Stomach (tissue), 9 donors: ENCODE data around the gene TDRKH. TPM values are rescaled to one million over a fixed set of nuclear protein-coding genes. Genes with fewer than 3 reads are reported as not detected.
"Not testable (repeated sequence)": the region's sequence is repeated elsewhere in the genome, so short reads cannot be mapped to it uniquely, and the experiment has no call there.

Experiments
- DNase-seq, 2 donors: peaks; one replicate each; pipeline versions ENCODE4 v3.0.0 to v3.0.0-alpha.2; 2013 to 2019
- H3K27ac ChIP-seq, 5 donors: fragments of 200-600 bp in 4 of 5; sonication (generic) in 4 of 5; one replicate each; pipeline ENCODE4 v1.5.1; 2013 to 2019; ENCODE audit warnings: mild to moderate bottlenecking in 1 of 5, moderate library complexity in 1 of 5
- H3K27me3 ChIP-seq, 3 donors: fragments of 200-600 bp; sonication (generic); one replicate each; pipeline ENCODE4 v1.5.1; 2017 to 2019; ENCODE audit warnings: mixed run types in 1 of 3
- H3K36me3 ChIP-seq, 4 donors: fragments of 200-600 bp; sonication (generic); 1 replicate in 3 of 4; 2 replicates in 1 of 4; pipeline ENCODE4 v1.5.1; 2016 to 2019
- H3K4me1 ChIP-seq, 4 donors: fragments of 200-600 bp; sonication (generic); one replicate each; pipeline ENCODE4 v1.5.1; 2016 to 2019
- H3K4me3 ChIP-seq, 4 donors: fragments of 200-600 bp; sonication (generic) in 3 of 4; one replicate each; pipeline ENCODE4 v1.5.1; 2016 to 2019; ENCODE audit warnings: mild to moderate bottlenecking in 1 of 4
- H3K9me3 ChIP-seq, 4 donors: fragments of 200-600 bp; sonication (generic); one replicate each; pipeline ENCODE4 v1.5.1; 2016 to 2019
- CTCF ChIP-seq, 7 experiments: fragments of 450-650 bp in 4 of 7; fragments of 200-600 bp in 3 of 7; sonication (generic) in 3 of 7; IDR thresholded peaks; one replicate each; pipeline ENCODE4 v1.5.1; 2016 to 2019; ENCODE audit warnings: antibody characterized with exemption in 7 of 7, control low read depth in 2 of 7, mild to moderate bottlenecking in 1 of 7
- EP300 ChIP-seq: sonication (generic); formaldehyde crosslinking; IDR thresholded peaks from one replicate; pipeline ENCODE4 v1.6.1; 2017; ENCODE audit warnings: antibody characterized with exemption
- POLR2A ChIP-seq, 4 donors: fragments of 450-650 bp; IDR thresholded peaks; one replicate each; pipeline ENCODE4 v1.6.1; 2016; ENCODE audit warnings: antibody characterized with exemption in 4 of 4, control low read depth in 2 of 4, mild to moderate bottlenecking in 1 of 4, moderate library complexity in 1 of 4
- POLR2AphosphoS5 ChIP-seq, 3 donors: sonication (generic); formaldehyde crosslinking; IDR thresholded peaks; one replicate each; pipeline ENCODE4 v1.6.1; 2016; ENCODE audit warnings: antibody characterized with exemption in 3 of 3
- WGBS, 5 donors: extraction: QIAGEN DNeasy Blood & Tissue Kit in 3 of 5; methylation state at CpG; one replicate each; pipeline versions ENCODE4 v1.1.5 to v1.1.7; 2013 to 2018; 5-methylcytosine and 5-hydroxymethylcytosine counted together
- intact Hi-C: fragments of 100-400 bp; cut with DNase I; formaldehyde crosslinking; loops from one replicate; pipeline ENCODE4 v1.15.1; 2023; ENCODE audit warnings: low total_unique reads
- polyA plus RNA-seq, 3 donors: library from polyadenylated mRNA; stranded (reverse); fragments of 200-250 nt; gene quantifications; one replicate each; pipeline ENCODE4 v1.2.3, GENCODE V29; 2013
- total RNA-seq, 5 donors: library from RNA; depleted of rRNA; stranded (reverse); fragments of >200 nt; gene quantifications; one replicate each; pipeline versions ENCODE4 v1.1.0 to v1.2.3, GENCODE V29; 2014 to 2016
- donor health status: healthy with polysubstance abuse.
- donor health status: Bipolar disorder and iron deficiency.
- donor health status: healthy.

The TDRKH gene
- total and polyA plus RNA-seq, 8 donors: 0.29 to 30.4 (median 2.5) TPM

GRCh38 chr1:151776665-151777062 is 13.6 kb downstream of the TDRKH start:
- DNase-seq: no peak
- WGBS, 5 donors: 78 to 95% (median 88%) methylated on average over 3 of the region's 3 CpGs
- H3K9me3 ChIP-seq: no peaks in the 10 kb centered on the region
- H3K4me1 ChIP-seq: no peaks in the 10 kb centered on the region
- intact Hi-C loops: no loop called here
- no peak overlapping the region for H3K4me3 ChIP-seq
- H3K36me3 ChIP-seq: peaks cover 10 to 85% (median 74%) of the 10 kb centered on the region in 4 donors
- no peak overlapping the region for H3K27ac ChIP-seq
- no peaks in the 10 kb centered on the region for H3K27me3 ChIP-seq
- TF ChIP-seq POLR2AphosphoS5 (IDR thresholded peaks at IDR 0.05) (no peak), CTCF (IDR thresholded peaks at IDR 0.05) (no peak), EP300 (no peak), POLR2A (IDR thresholded peaks at IDR 0.05) (no peak)

GRCh38 chr1:151775894-151776664 is 14.2 kb downstream of the TDRKH start:
- H3K27me3 ChIP-seq: no peaks in the 10 kb centered on the region
- no peaks in the 10 kb centered on the region for H3K4me1 ChIP-seq
- no peak for TF ChIP-seq POLR2AphosphoS5 (IDR thresholded peaks at IDR 0.05)
- TF ChIP-seq POLR2A (IDR thresholded peaks at IDR 0.05): no peak
- no peak for TF ChIP-seq EP300
- TF ChIP-seq CTCF (IDR thresholded peaks at IDR 0.05): no peak
- 86 to 96% (median 93%) methylated on average over 7 of the region's 7 CpGs for WGBS, 5 donors
- H3K36me3 ChIP-seq: peaks cover 10 to 81% (median 71%) of the 10 kb centered on the region in 4 donors
- DNase-seq: no peak
- no peak overlapping the region for H3K4me3 ChIP-seq
- H3K27ac ChIP-seq: no peak overlapping the region
- intact Hi-C loops: no loop called here
- H3K9me3 ChIP-seq: no peaks in the 10 kb centered on the region

GRCh38 chr1:151774256-151774922 is 15.9 kb downstream of the TDRKH start:
- Histone ChIP-seq H3K27ac (no peak overlapping the region), H3K9me3 (no peaks in the 10 kb centered on the region), H3K4me3 (no peak overlapping the region), H3K36me3 (peaks cover 10 to 64% (median 59%) of the 10 kb centered on the region in 4 donors), H3K27me3 (no peaks in the 10 kb centered on the region), H3K4me1 (no peaks in the 10 kb centered on the region)
- intact Hi-C loops: no loop called here
- TF ChIP-seq EP300: no peak
- no peak for TF ChIP-seq POLR2A (IDR thresholded peaks at IDR 0.05)
- no peak for TF ChIP-seq POLR2AphosphoS5 (IDR thresholded peaks at IDR 0.05)
- TF ChIP-seq CTCF (IDR thresholded peaks at IDR 0.05): no peak
- no peak for DNase-seq
- WGBS, 5 donors: 65 to 89% (median 73%) methylated on average over 3 of the region's 3 CpGs

- 75 to 87% (median 82%) methylated on average over 5 of the region's 5 CpGs for WGBS, 5 donors
- intact Hi-C loops: no loop called here
- Histone ChIP-seq H3K27ac (no peak overlapping the region), H3K27me3 (no peaks in the 10 kb centered on the region), H3K36me3 (peaks cover 10 to 59% (median 52%) of the 10 kb centered on the region in 4 donors), H3K4me1 (no peaks in the 10 kb centered on the region), H3K9me3 (no peaks in the 10 kb centered on the region), H3K4me3 (no peak overlapping the region)
- no peak for DNase-seq
- TF ChIP-seq CTCF (IDR thresholded peaks at IDR 0.05) (no peak), POLR2A (IDR thresholded peaks at IDR 0.05) (no peak), EP300 (no peak), POLR2AphosphoS5 (IDR thresholded peaks at IDR 0.05) (no peak)
These were observed 16.6 kb downstream of the TDRKH start for GRCh38 chr1:151773702-151774101.

- H3K27ac ChIP-seq, DNase-seq, H3K27me3 ChIP-seq, H3K9me3 ChIP-seq, H3K4me1 ChIP-seq, intact Hi-C loops, H3K4me3 ChIP-seq: not testable (repeated sequence)
- WGBS, 5 donors: 91 to 92% (median 92%) methylated on average over 9 to 34 of the region's 34 CpGs; no CpG with 5 or more reads in 1 of the 5 donors
- peaks cover 0 to 20% (median 12%) of the 10 kb centered on the region in 4 donors for H3K36me3 ChIP-seq
These were observed 21.0 kb downstream of the TDRKH start for GRCh38 chr1:151769270-151769669.

- H3K9me3 ChIP-seq, H3K27ac ChIP-seq, intact Hi-C loops, H3K4me1 ChIP-seq, H3K27me3 ChIP-seq, H3K4me3 ChIP-seq: not testable (repeated sequence)
- DNase-seq: peak in 1 of 2 donors; percentile 20
- H3K36me3 ChIP-seq: peaks cover 0 to 12% (median 5%) of the 10 kb centered on the region in 4 donors
- 16 to 61% (median 38%) methylated on average over 2 to 5 of the region's 7 CpGs for WGBS, 5 donors
These were observed 21.8 kb downstream of the TDRKH start for GRCh38 chr1:151768351-151769066.
